ENCODE measurements around the gene KIAA0319L.
"Not testable (repeated sequence)": the region's sequence is repeated elsewhere in the genome, so short reads cannot be mapped to it uniquely, and the experiment has no call there.

KIAA0319L gene

GRCh38 chr1:35499231-35499630 lies 58.0 kb downstream of the KIAA0319L start:
- no peak for DNase-seq (ENCODE audit: low read depth in 2 of 2, low spot score in 1 of 2)

DNA sequence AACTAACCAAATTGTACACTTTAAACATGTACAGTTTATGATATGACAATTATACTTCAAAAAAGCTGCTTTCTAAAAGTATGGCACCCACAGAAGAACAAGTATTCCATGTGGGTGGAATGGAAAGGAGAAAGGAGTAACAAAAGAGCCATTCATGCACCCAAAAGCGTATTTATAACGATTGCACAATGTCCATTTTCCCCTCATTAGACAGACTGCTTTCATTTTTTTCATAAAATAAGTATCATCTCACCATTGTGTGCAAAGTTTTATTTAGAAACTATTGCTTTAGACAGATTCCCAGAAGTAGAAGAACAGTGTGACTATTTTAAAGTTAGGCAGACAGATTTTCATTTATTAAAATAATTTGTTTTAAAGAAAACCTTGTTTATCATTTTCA lies 59.6 kb downstream of the KIAA0319L start:
- DNase-seq (ENCODE audit: low read depth in 2 of 2, low spot score in 1 of 2): no peak

DNA sequence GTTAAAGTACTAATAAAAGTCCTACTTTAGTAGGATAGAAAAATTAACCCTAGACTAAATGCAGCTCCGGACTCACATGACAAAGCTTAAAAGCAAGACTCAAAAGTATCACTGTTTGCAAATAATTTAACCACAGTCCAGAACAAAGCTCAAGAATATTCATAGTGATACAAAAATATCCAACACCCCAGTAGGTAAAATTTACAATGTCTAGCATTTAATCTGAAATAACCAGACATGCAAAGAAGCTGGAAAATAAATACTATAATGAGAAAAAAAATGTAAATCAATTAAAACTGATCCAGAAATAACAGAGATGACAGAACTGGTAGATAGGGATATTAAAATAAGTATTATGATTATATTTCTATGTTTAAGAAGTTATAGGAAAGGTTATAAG lies 67.0 kb downstream of the KIAA0319L start:
- no peak for DNase-seq (ENCODE audit: low read depth in 2 of 2, low spot score in 1 of 2)

DNA sequence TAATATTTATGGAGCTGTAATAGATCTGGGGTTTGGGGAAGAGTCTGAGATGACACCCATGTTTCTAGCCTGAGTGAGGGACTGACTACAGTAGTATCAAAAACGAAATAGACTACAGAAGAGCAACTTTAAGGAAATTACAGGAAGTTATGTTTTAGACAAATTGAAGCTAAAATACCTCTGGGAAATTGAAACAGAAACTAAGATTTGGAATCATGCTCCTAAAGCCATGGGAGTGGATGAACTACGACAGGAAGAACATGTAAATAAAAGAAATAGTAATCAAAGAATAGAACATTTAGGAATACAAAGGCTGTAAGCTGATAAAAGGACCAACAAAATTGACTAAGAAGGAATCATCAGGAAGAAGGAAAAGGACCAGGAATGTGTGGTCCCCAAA lies 68.9 kb downstream of the KIAA0319L start:
- DNase-seq (ENCODE audit: low read depth in 2 of 2, low spot score in 1 of 2): no peak

- no peak for DNase-seq (ENCODE audit: low read depth in 2 of 2, low spot score in 1 of 2)
Measured at GRCh38 chr1:35486858-35487408, 70.3 kb downstream of the KIAA0319L start.

- no peak for DNase-seq (ENCODE audit: low read depth in 2 of 2, low spot score in 1 of 2)
Measured at GRCh38 chr1:35481229-35481628, 76.0 kb downstream of the KIAA0319L start.

- no peak for DNase-seq (ENCODE audit: low read depth in 2 of 2, low spot score in 1 of 2)
Measured at GRCh38 chr1:35477870-35478269, 79.3 kb downstream of the KIAA0319L start.

DNA sequence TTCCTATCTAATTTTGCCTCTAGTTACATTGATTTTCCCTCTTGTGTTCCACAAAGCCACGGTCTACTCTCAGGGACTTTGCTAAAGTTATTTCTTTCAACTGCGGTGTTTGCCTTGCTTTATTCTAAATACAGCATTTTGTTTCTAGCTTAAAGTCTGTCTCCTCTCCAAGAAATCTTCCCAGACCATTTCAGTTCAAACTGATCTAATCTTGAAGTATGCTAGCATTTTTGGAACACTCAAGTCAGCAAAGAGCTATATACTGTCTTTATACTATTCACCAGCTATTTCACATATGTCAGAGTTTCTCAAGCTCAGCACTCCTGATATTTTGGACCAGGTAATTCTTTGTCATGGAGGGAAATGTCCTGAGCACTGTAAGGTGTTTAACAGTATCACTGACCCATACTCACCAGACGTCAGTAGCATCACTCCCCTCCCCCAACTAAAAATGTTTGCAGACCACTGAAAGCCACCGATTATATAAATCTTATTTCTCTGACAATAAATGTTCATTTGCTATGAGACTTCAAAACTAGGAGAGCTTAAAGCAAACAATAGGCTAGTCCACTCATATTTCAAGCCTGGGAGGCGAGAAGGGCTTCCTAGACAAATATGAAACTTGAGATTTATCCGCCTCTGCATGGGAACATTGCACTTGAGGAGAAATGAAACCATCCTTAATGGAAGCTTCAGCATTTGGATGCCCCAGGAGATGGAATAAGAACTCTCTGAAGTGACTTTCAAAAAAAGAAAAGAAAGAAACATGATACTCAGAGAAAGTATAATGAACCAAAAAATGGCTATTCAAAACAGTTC lies 81.1 kb downstream of the KIAA0319L start:
- no peak for DNase-seq (ENCODE audit: low read depth in 2 of 2, low spot score in 1 of 2)

DNA sequence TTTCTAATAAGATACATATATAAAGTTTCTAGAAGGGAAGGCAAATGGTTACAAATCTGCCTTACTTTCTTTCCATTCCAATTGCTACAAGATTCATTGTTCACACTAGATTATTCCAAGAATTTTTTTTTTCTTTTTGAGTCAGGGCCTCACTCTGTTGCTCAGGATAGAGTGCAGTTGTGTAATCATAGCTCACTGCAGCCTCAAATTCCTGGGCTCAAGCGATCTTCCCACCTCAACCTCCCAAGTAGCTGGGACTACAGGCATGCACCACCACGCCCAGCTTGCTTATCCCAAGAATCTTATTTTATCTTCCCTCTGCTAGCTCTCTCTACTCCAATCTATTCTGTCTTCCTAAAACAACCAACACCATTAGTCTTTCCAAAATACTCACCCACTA lies 81.8 kb downstream of the KIAA0319L start:
- no peak for DNase-seq (ENCODE audit: low read depth in 2 of 2, low spot score in 1 of 2)

GRCh38 chr1:35473216-35473615 lies 84.0 kb downstream of the KIAA0319L start:
- not testable (repeated sequence) for DNase-seq (ENCODE audit: low read depth in 2 of 2, low spot score in 1 of 2)

- DNase-seq (ENCODE audit: low read depth in 2 of 2, low spot score in 1 of 2): no peak
Measured at GRCh38 chr1:35470977-35471613, 86.1 kb downstream of the KIAA0319L start.

- DNase-seq (ENCODE audit: low read depth in 2 of 2, low spot score in 1 of 2): no peak
Measured at GRCh38 chr1:35466120-35466519, 91.1 kb downstream of the KIAA0319L start.

- not testable (repeated sequence) for DNase-seq (ENCODE audit: low read depth in 2 of 2, low spot score in 1 of 2)
Measured at GRCh38 chr1:35463749-35464148, 93.5 kb downstream of the KIAA0319L start.

DNA sequence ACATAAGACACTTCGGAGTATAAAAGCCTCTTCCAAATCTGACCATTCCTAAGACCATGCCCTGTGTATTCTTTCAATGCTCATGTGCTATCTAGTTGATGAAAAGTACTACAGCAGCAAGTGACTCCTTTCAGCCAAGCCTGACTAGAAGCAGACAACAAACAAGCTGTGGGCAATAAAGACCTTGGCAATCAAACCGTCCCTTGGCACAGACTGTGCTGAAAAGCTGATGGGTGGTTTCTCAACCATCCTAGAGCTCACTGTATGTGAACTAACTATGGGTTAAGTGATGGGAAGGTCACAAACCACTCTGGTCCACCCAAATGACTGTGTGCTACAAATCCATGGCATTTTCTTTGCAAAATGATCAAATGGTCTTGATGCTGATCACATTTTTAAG lies 94.0 kb downstream of the KIAA0319L start:
- no peak for DNase-seq (ENCODE audit: low read depth in 2 of 2, low spot score in 1 of 2)

GRCh38 chr1:35461966-35462651 lies 95.1 kb downstream of the KIAA0319L start:
- DNase-seq (ENCODE audit: low read depth in 2 of 2, low spot score in 1 of 2): no peak

- no peak for DNase-seq (ENCODE audit: low read depth in 2 of 2, low spot score in 1 of 2)
Measured at GRCh38 chr1:35460796-35461195, 96.4 kb downstream of the KIAA0319L start.

GRCh38 chr1:35454616-35455015 lies 102.6 kb downstream of the KIAA0319L start:
- DNase-seq (ENCODE audit: low read depth in 2 of 2, low spot score in 1 of 2): no peak

- DNase-seq (ENCODE audit: low read depth in 2 of 2, low spot score in 1 of 2): no peak
Measured at GRCh38 chr1:35454176-35454575, 103.0 kb downstream of the KIAA0319L start.

DNA sequence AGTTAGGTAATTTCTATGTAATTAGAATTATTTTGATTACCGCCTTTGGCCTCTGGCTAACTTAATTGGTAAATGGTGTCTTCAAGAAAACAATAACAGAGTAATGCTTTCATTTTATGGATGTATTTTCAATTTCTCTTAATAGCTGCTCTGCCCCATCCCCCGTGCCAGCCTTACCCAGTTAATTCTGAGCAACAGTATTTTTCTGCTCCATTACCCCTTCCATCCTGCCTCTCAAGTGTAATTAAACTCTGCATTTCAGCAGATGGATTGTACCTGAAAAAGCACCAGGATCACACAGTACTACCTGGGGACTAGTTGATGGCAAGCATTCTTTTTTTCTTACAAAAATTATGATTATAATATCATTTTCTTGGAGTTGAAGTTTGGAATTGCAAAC lies 104.2 kb downstream of the KIAA0319L start:
- DNase-seq (ENCODE audit: low read depth in 2 of 2, low spot score in 1 of 2): no peak

DNA sequence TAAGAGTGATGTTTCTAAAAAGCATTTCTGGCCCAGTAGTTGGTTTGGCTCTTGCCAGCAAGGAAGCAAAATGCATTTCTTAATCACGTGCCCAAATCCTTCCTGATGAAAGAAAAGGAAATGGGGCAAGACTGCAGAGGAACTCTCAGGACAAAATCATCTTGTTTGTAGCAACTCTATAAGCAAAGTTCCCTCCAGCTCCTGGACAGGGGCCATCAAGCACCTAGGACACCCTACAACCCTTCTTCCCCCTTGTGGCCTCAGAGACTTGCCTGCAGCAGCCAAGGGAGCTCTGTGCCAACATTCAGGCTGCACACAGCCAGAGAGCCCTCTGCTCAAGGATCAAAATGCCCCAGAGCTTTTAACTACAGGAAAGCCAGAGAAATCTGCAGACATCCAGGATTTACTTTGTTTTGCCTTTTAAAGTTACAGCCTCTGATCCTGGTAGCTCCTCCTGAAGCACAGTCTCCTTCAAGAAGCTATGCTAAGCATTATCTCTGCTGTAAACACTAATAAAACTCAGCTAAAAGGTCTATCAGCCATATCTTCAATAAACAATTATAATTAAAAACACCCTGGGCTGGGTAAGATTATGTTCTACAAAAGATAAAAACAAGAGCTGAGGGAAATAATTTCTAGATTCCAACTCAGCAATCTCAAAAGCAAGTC lies 105.0 kb downstream of the KIAA0319L start:
- no peak for DNase-seq (ENCODE audit: low read depth in 2 of 2, low spot score in 1 of 2)

GRCh38 chr1:35451125-35451528 lies 106.1 kb downstream of the KIAA0319L start:
- DNase-seq (ENCODE audit: low read depth in 2 of 2, low spot score in 1 of 2): peak; percentile 47 to 68

Data from stimulated activated CD8-positive, alpha-beta memory T cell treated with anti-CD3 and anti-CD28 coated beads, Interleukin-4, amount 100 ng/mL, for 4 hours (primary cell).